ENCODE measurements around the gene RPH3AL.

The RPH3AL gene

GRCh38 chr17:301681-302299 is 50.8 kb downstream of the RPH3AL start:
- no peak for DNase-seq (ENCODE audit: low read depth in 2 of 2)

GRCh38 chr17:300881-301280 is 51.7 kb downstream of the RPH3AL start:
- DNase-seq (ENCODE audit: low read depth in 2 of 2) = no peak

- DNase-seq (ENCODE audit: low read depth in 2 of 2) = no peak
Observed at GRCh38 chr17:299546-299945, 53.1 kb downstream of the RPH3AL start.

- DNase-seq (ENCODE audit: low read depth in 2 of 2) = no peak
Observed at GRCh38 chr17:298791-299450, 53.7 kb downstream of the RPH3AL start.

GRCh38 chr17:297758-298157 is 54.8 kb downstream of the RPH3AL start:
- DNase-seq (ENCODE audit: low read depth in 2 of 2) = no peak

- DNase-seq (ENCODE audit: low read depth in 2 of 2) = no peak
Observed at GRCh38 chr17:296906-297690, 55.5 kb downstream of the RPH3AL start.

- no peak for DNase-seq (ENCODE audit: low read depth in 2 of 2)
Observed at GRCh38 chr17:296379-296778, 56.2 kb downstream of the RPH3AL start.

- DNase-seq (ENCODE audit: low read depth in 2 of 2) = no peak
Observed at GRCh38 chr17:292531-293382, 59.9 kb downstream of the RPH3AL start.

- DNase-seq (ENCODE audit: low read depth in 2 of 2) = no peak
Observed at GRCh38 chr17:292016-292415, 60.6 kb downstream of the RPH3AL start.

GRCh38 chr17:291587-291986 is 61.0 kb downstream of the RPH3AL start:
- DNase-seq (ENCODE audit: low read depth in 2 of 2) = no peak

GRCh38 chr17:290626-291025 is 62.0 kb downstream of the RPH3AL start:
- no peak for DNase-seq (ENCODE audit: low read depth in 2 of 2)

GRCh38 chr17:290121-290521 is 62.5 kb downstream of the RPH3AL start:
- no peak for DNase-seq (ENCODE audit: low read depth in 2 of 2)

- no peak for DNase-seq (ENCODE audit: low read depth in 2 of 2)
Observed at GRCh38 chr17:289409-289808, 63.2 kb downstream of the RPH3AL start.

- no peak for DNase-seq (ENCODE audit: low read depth in 2 of 2)
Observed at GRCh38 chr17:288802-289356, 63.7 kb downstream of the RPH3AL start.

- no peak for DNase-seq (ENCODE audit: low read depth in 2 of 2)
Observed at GRCh38 chr17:286571-286970, 66.0 kb downstream of the RPH3AL start.

GRCh38 chr17:285751-286422 is 66.7 kb downstream of the RPH3AL start:
- DNase-seq (ENCODE audit: low read depth in 2 of 2) = no peak

GRCh38 chr17:284676-285355 is 67.8 kb downstream of the RPH3AL start:
- no peak for DNase-seq (ENCODE audit: low read depth in 2 of 2)

GRCh38 chr17:283911-284675 is 68.5 kb downstream of the RPH3AL start:
- DNase-seq (ENCODE audit: low read depth in 2 of 2) = no peak

- no peak for DNase-seq (ENCODE audit: low read depth in 2 of 2)
Observed at GRCh38 chr17:282912-283882, 69.4 kb downstream of the RPH3AL start.
